MM.1S (cell line): ENCODE measurements around the gene FAM50B.

Experiments
- DNase-seq: peaks from one replicate; pipeline ENCODE4 v3.0.0-alpha.2; 2015
- H2AFZ ChIP-seq: fragments of 300-600 bp; sonication (generic); 2 replicates; pipeline ENCODE4 v1.6.0; 2016; ENCODE audit warnings: antibody characterized with exemption, low read length
- H3F3A ChIP-seq: fragments of 300-600 bp; sonication (generic); 2 replicates; pipeline ENCODE4 v1.6.1; 2016; ENCODE audit warnings: mild to moderate bottlenecking, antibody characterized with exemption, low read length, moderate library complexity, mixed read lengths; ENCODE audit not compliant: insufficient read depth
- H3K27ac ChIP-seq: fragments of 300-600 bp; sonication (generic); 2 replicates; pipeline ENCODE4 v1.5.1; 2016; ENCODE audit warnings: mild to moderate bottlenecking, low read length
- H3K27me3 ChIP-seq: fragments of 300-600 bp; sonication (generic); replicated peaks from 2 replicates; pipeline ENCODE4 v1.6.0; 2016; ENCODE audit warnings: low read length; ENCODE audit not compliant: insufficient read depth
- H3K36me3 ChIP-seq: fragments of 300-600 bp; sonication (generic); replicated peaks from 2 replicates; pipeline ENCODE4 v1.6.1; 2016; ENCODE audit warnings: mild to moderate bottlenecking, low read length, mixed read lengths; ENCODE audit not compliant: insufficient read depth
- H3K4me1 ChIP-seq: fragments of 300-600 bp; sonication (generic); 2 replicates; pipeline ENCODE4 v1.6.1; 2016; ENCODE audit warnings: low read length, mixed read lengths
- H3K4me2 ChIP-seq: fragments of 300-600 bp; sonication (generic); 2 replicates; pipeline ENCODE4 v1.6.0; 2016; ENCODE audit warnings: low read depth, low read length
- H3K4me3 ChIP-seq: fragments of 300-600 bp; sonication (generic); 2 replicates; pipeline ENCODE4 v1.5.1; 2016; ENCODE audit warnings: low read length, mixed read lengths
- H3K79me2 ChIP-seq: fragments of 300-600 bp; sonication (generic); 2 replicates; pipeline ENCODE4 v1.6.1; 2016; ENCODE audit warnings: mixed run types, low read length, mixed read lengths
- H3K9ac ChIP-seq: fragments of 300-600 bp; sonication (generic); 2 replicates; pipeline ENCODE4 v1.6.1; 2016; ENCODE audit warnings: low read length, mixed read lengths
- H3K9me2 ChIP-seq: fragments of 300-600 bp; sonication (generic); replicated peaks from 2 replicates; pipeline ENCODE4 v1.6.1; 2016; ENCODE audit warnings: mild to moderate bottlenecking, low read length, mixed read lengths; ENCODE audit not compliant: insufficient read depth
- H3K9me3 ChIP-seq: fragments of 300-600 bp; sonication (generic); replicated peaks from 2 replicates; pipeline ENCODE4 v1.6.1; 2016; ENCODE audit warnings: mild to moderate bottlenecking, low read length, mixed read lengths; ENCODE audit not compliant: insufficient read depth
- H4K20me1 ChIP-seq: fragments of 300-600 bp; sonication (generic); 2 replicates; pipeline ENCODE4 v1.6.1; 2016; ENCODE audit warnings: mild to moderate bottlenecking, low read length, moderate library complexity, mixed read lengths; ENCODE audit not compliant: insufficient read depth
- EZH2 ChIP-seq: fragments of 300-600 bp; sonication (generic); optimal IDR thresholded peaks from 2 replicates; pipeline ENCODE3; 2017; ENCODE audit warnings: low read depth, mild to moderate bottlenecking, antibody characterized with exemption, low read length, mixed read lengths
- EZH2phosphoT487 ChIP-seq: fragments of 300-600 bp; sonication (generic); IDR thresholded peaks from 2 replicates; pipeline ENCODE4 v1.6.1; 2018; ENCODE audit warnings: antibody characterized with exemption, low read length
- TF ChIP-seq, protein P1 (sequence below): fragments of 300-600 bp; sonication (generic); IDR thresholded peaks from 2 replicates; pipeline ENCODE4 v1.5.1; 2016; ENCODE audit warnings: antibody characterized with exemption, low read length, mixed read lengths

The FAM50B gene

GRCh38 chr6:3879194-3879952 lies 30.2 kb downstream of the FAM50B start:
- TF ChIP-seq EZH2: no peak
- TF ChIP-seq EZH2phosphoT487: no peak
- TF ChIP-seq, protein P1, sequence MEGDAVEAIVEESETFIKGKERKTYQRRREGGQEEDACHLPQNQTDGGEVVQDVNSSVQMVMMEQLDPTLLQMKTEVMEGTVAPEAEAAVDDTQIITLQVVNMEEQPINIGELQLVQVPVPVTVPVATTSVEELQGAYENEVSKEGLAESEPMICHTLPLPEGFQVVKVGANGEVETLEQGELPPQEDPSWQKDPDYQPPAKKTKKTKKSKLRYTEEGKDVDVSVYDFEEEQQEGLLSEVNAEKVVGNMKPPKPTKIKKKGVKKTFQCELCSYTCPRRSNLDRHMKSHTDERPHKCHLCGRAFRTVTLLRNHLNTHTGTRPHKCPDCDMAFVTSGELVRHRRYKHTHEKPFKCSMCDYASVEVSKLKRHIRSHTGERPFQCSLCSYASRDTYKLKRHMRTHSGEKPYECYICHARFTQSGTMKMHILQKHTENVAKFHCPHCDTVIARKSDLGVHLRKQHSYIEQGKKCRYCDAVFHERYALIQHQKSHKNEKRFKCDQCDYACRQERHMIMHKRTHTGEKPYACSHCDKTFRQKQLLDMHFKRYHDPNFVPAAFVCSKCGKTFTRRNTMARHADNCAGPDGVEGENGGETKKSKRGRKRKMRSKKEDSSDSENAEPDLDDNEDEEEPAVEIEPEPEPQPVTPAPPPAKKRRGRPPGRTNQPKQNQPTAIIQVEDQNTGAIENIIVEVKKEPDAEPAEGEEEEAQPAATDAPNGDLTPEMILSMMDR: no peak
- no peaks in the 10 kb centered on the region for H3K79me2 ChIP-seq
- no peaks in the 10 kb centered on the region for H3K9me3 ChIP-seq

GRCh38 chr6:3881711-3882421 lies 32.7 kb downstream of the FAM50B start:
- Histone ChIP-seq H3K4me2 (no peak overlapping the region), H3K36me3 (no peaks in the 10 kb centered on the region), H2AFZ (no peak overlapping the region), H3F3A (no peaks in the 10 kb centered on the region), H3K9ac (no peak overlapping the region), H4K20me1 (no peaks in the 10 kb centered on the region), H3K79me2 (no peaks in the 10 kb centered on the region), H3K27ac (no peak overlapping the region), H3K27me3 (no peaks in the 10 kb centered on the region), H3K4me3 (no peak overlapping the region), H3K9me3 (no peaks in the 10 kb centered on the region), H3K9me2 (no peaks in the 10 kb centered on the region), H3K4me1 (no peaks in the 10 kb centered on the region)
- DNase-seq: no peak
- TF ChIP-seq EZH2: no peak

More at GRCh38 chr6:3879194-3879952, 30.2 kb downstream of the FAM50B start:
- Histone ChIP-seq H4K20me1 (no peaks in the 10 kb centered on the region), H3K4me1 (no peaks in the 10 kb centered on the region), H3K27ac (no peak overlapping the region), H3K4me2 (no peak overlapping the region), H3K9ac (no peak overlapping the region), H3F3A (no peaks in the 10 kb centered on the region), H3K4me3 (no peak overlapping the region), H3K9me2 (no peaks in the 10 kb centered on the region), H3K27me3 (no peaks in the 10 kb centered on the region), H2AFZ (no peak overlapping the region), H3K36me3 (no peaks in the 10 kb centered on the region)
- no peak for DNase-seq

GRCh38 chr6:3882431-3882830 lies 33.3 kb downstream of the FAM50B start:
- Histone ChIP-seq H3K79me2 (no peaks in the 10 kb centered on the region), H3K4me3 (no peak overlapping the region), H3F3A (no peaks in the 10 kb centered on the region), H3K27me3 (no peaks in the 10 kb centered on the region), H3K36me3 (no peaks in the 10 kb centered on the region), H3K4me2 (no peak overlapping the region), H3K4me1 (no peaks in the 10 kb centered on the region), H3K9ac (no peak overlapping the region), H3K9me3 (no peaks in the 10 kb centered on the region), H3K27ac (no peak overlapping the region), H3K9me2 (no peaks in the 10 kb centered on the region), H2AFZ (no peak overlapping the region), H4K20me1 (no peaks in the 10 kb centered on the region)
- TF ChIP-seq EZH2phosphoT487 (no peak), EZH2 (no peak)
- TF ChIP-seq, protein P1: no peak
- DNase-seq: no peak

DNA sequence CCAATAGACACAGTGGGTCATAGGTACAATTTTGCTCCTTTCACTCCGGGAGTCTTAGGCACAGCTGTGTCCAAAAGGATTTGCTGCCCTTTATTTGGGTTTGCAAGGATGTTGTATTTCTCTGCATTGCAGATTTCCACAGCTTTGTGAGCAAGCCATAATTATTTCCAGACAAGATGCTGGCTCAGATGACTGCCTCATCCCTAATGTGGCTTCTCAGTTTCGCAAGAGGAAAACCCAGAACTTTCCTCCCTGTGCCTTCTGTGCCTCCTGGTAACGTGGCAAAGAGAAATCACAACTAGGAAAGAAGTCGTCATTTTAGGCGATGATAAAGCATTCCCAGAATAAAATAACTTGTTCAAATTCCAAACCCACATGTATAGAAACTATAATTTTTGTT lies 33.7 kb downstream of the FAM50B start:
- Histone ChIP-seq H3F3A (no peaks in the 10 kb centered on the region), H3K9ac (no peak overlapping the region), H4K20me1 (no peaks in the 10 kb centered on the region), H3K4me1 (no peaks in the 10 kb centered on the region), H3K4me3 (no peak overlapping the region), H3K9me3 (no peaks in the 10 kb centered on the region), H3K36me3 (no peaks in the 10 kb centered on the region), H3K79me2 (no peaks in the 10 kb centered on the region), H3K4me2 (no peak overlapping the region), H3K27me3 (no peaks in the 10 kb centered on the region), H3K27ac (no peak overlapping the region), H2AFZ (no peak overlapping the region), H3K9me2 (no peaks in the 10 kb centered on the region)
- DNase-seq: no peak
- TF ChIP-seq EZH2phosphoT487 (no peak), EZH2 (no peak)
- TF ChIP-seq, protein P1: no peak
